Mammary microvascular endothelial cell (primary cell): ENCODE results near the gene POLRMT. TPM values are rescaled to one million over a fixed set of nuclear protein-coding genes. Genes with fewer than 3 reads are reported as not detected.

Source experiments
- total RNA-seq: library from RNA; depleted of rRNA; stranded (reverse); fragments of >200 nt; gene quantifications from 2 replicates; pipeline ENCODE4 v1.2.3, GENCODE V29; 2015

Gene POLRMT
- 27.9 and 38.4 TPM in 2 replicates for total RNA-seq

DNA sequence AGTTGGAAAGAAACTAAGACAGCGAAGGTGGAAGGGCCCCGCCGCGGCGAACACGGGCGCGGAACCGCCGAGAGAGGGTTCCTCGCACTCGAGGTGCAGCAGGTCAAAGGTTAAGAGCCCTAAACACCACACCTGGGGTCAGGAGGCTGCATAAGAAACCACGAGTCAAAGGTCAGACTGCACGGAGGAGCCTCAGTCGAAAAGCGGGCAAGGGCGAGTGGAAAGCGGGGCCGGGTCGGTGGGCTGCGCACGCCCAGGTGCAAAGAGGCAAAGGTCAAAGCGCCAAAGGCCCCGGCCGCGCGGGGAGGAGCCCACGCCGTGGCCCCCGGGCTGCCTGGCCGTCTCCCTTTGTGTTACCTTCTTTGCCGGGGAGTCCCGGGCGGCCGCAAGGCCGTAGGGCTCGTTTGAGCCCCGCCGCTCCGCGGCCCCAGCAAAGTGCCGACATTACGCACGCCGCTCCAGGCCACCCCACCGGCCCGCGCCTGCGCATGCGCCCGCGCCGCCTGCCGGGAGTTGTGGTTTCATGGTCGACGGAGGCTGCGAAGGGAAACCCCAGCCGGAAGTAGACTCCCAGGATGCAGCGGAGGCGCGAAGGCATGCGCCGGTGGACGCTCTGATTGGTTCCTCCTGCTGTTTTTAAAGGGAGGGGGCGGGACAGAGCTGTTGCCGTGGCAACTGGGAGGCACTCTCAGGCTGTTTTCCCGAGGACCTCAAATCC lies at the start of gene POLRMT:
POLRMT (minus strand) TSS at position 470 of the 718 bp plus-strand sequence; CDS start at position 445, 25 bp downstream.

DNA sequence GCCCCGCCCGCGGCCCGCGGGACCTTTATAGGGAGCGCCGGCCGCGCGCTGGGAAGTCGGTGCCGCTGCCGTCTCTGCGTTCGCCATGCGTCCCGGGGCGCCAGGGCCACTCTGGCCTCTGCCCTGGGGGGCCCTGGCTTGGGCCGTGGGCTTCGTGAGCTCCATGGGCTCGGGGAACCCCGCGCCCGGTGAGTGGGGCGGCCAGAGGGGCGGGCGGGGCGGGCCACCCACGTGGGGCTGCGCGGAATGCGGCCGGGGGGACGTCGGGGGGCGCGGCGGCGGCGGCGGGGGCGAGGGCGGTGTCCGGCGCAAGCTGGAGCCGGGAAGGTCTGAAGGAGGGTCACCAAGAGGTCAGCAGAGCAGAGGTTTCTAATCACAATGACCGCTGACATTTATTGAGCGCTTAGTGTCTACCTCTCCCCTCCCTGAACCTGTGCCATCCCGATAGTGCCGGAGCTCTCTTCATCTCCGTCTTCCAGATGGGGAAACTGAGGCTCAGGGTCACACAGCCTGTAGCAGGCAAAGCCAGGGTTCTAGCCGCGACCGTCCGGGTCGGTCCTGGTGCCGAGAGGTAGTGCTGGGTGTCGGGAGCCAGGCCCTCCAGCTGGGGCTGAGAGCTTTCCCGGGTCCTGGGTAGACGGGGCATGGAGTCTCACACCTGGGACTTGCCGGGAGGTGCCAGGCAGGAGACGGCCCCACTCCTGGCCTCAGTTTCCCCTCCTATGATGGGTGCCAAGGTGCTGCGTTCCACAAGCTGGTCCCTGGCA lies 43.2 kb upstream of the POLRMT start, which contains the start of gene FSTL3:
FSTL3 (plus strand) TSS at position 54 of the 767 bp plus-strand sequence; CDS start at position 86, 32 bp downstream.

DNA sequence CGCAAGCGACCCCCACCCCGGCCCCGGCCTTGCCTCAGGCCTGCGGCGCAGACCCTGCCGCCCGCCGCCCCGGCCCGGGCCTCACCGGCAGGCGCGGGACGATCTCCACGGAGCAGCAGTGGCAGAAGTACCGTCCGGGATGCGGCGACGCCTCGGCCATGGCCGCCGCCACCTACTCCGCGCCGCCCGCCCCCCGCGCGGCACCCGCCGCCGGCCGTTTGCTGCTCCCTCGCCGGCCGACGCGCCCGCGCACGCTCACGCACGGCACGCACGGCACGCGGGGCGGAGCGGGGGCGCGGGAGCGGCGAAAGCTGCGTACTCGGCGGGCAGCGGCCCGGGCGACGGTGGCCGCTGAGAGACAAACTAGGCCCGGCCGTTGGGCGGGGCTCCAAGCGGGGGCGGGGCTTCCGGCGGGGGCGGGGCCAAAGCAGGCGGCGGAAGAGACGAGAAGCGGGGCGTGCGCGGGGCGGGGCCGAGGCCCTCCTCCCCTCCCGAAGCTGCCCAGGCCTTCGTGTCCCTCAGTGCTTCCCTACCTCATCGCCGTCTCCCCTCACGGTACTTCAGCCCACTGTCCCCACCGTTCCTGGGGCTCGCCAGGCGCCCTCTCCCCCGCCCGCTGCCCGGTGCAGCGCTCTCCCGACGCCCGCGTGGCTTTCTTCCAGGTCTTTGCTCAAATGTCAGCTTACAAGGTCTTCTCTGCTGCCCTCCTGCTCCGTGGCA lies 29.8 kb upstream of the POLRMT start, which contains the start of gene RNF126:
RNF126 (minus strand) TSS at position 253 of the 720 bp plus-strand sequence; CDS start at position 160, 93 bp downstream.

DNA sequence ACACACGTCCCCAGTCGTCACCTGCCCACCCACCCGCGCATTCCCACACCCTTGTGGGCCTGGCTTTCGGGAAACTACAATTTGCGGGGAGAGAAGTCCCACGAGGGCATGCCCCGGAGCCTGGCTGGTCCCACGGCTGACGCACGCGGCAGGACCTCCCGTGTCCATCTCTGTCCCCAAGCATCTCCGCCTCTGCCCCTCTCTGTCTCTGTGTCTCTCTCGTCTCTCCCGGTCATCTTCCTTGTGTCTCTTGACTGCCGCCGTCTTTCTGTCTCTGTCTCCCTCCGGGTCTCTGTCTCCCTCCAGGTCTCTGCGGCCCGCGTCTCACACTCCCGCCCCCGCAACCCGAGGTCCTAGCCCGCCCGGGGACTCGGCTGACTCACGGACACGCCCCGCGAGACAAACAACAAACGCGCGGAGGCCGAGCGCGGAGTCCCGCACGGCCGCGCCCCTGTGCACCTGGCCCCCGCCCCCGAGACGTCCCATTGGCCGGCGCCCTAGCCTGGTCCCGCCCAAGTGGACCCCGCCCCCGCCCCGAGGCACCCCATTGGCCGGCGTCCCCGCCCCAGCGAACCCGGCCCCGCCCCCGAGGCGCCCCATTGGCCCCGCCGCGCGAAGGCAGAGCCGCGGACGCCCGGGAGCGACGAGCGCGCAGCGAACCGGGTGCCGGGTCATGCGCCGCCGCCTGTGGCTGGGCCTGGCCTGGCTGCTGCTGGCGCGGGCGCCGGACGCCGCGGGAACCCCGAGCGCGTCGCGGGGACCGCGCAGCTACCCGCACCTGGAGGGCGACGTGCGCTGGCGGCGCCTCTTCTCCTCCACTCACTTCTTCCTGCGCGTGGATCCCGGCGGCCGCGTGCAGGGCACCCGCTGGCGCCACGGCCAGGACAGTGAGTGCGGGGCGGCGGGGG lies 6.2 kb upstream of the POLRMT start, which contains the start of gene FGF22:
FGF22 (plus strand) TSS at position 627 of the 908 bp plus-strand sequence; CDS start at position 674, 47 bp downstream.

DNA sequence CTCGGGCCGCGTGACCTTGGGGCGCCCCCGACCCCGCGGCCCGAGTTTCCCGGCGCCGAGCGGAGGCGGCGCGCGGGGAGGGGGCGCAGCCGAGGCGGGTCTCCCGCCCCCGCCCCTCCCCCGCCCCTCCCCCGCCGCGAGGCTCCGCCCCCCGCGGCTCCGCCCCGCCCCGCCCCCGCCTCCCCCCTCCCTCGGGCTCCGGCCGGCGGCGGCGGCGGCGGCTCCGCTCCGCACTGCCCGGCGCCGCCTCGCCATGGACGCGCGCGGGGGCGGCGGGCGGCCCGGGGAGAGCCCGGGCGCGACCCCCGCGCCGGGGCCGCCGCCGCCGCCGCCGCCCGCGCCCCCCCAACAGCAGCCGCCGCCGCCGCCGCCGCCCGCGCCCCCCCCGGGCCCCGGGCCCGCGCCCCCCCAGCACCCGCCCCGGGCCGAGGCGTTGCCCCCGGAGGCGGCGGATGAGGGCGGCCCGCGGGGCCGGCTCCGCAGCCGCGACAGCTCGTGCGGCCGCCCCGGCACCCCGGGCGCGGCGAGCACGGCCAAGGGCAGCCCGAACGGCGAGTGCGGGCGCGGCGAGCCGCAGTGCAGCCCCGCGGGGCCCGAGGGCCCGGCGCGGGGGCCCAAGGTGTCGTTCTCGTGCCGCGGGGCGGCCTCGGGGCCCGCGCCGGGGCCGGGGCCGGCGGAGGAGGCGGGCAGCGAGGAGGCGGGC lies 43.5 kb downstream of the POLRMT start, which contains the start of gene HCN2:
HCN2 (plus strand) TSS at position 189 of the 703 bp plus-strand sequence; CDS start at position 254, 65 bp downstream.

DNA sequence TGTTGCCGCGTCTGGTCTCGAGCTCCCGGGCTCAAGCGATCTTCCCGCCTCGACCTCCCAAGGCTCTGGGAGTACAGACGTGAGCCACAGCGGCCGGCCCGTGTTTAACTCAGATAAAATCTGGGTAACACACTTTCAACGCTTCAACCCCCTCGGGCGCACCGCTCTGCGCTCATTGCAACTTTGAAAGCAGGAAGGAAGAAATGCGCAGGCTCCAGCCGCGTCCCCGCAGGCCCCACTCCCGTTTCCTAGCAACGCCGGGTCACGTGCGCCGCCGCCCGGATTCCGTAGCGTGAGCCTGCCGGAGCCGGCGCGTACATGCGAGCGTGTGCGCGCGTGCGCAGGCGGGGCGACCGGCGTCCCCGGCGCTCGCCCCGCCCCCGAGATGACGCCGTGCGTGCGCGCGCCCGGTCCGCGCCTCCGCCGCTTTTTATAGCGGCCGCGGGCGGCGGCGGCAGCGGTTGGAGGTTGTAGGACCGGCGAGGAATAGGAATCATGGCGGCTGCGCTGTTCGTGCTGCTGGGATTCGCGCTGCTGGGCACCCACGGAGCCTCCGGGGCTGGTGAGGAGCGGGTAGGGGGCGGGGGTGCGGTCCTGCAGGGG lies 61.1 kb downstream of the POLRMT start, which contains the start of gene BSG:
BSG (plus strand) TSS at position 457 of the 603 bp plus-strand sequence; CDS start at position 496, 39 bp downstream.

Other genes starting within 250 kb of the POLRMT start
- under 0.01 and 0.10 TPM in 2 replicates for gene C2CD4C, start 224.4 kb downstream of the POLRMT start, total RNA-seq
- gene SHC2, start 172.5 kb downstream of the POLRMT start, total RNA-seq, result 2.3 and 4.3 TPM in 2 replicates
- gene MADCAM1, start 137.1 kb downstream of the POLRMT start, total RNA-seq, result 0.05 TPM in 1 of 2 replicates, not detected in the other
- gene TPGS1, start 126.0 kb downstream of the POLRMT start, total RNA-seq, result 40.9 and 48.2 TPM in 2 replicates
- 111 and 117 TPM in 2 replicates for gene CDC34, start 101.8 kb downstream of the POLRMT start, total RNA-seq
- not detected in 2 replicates for gene GZMM, start 89.5 kb downstream of the POLRMT start, total RNA-seq
- gene BSG, start 60.9 kb downstream of the POLRMT start, total RNA-seq, result 537 and 604 TPM in 2 replicates
- 0.07 and 0.10 TPM in 2 replicates for gene HCN2, start 43.7 kb downstream of the POLRMT start, total RNA-seq
- not detected in 2 replicates for gene FGF22, start 6.3 kb upstream of the POLRMT start, total RNA-seq
- gene RNF126, start 29.7 kb upstream of the POLRMT start, total RNA-seq, result 90.7 and 99.4 TPM in 2 replicates
- 103 and 104 TPM in 2 replicates for gene FSTL3, start 42.9 kb upstream of the POLRMT start, total RNA-seq
- gene PRSS57, start 61.9 kb upstream of the POLRMT start, total RNA-seq, result not detected in 2 replicates
- gene PALM, start 75.4 kb upstream of the POLRMT start, total RNA-seq, result 5.9 and 6.9 TPM in 2 replicates
- not detected in 2 replicates for gene MISP, start 117.6 kb upstream of the POLRMT start, total RNA-seq
- gene PTBP1, start 163.9 kb upstream of the POLRMT start, total RNA-seq, result 303 and 434 TPM in 2 replicates
- 0.25 TPM in 1 of 2 replicates, not detected in the other for gene PLPPR3, start 188.4 kb upstream of the POLRMT start, total RNA-seq
- not detected in 2 replicates for gene AZU1, start 194.3 kb upstream of the POLRMT start, total RNA-seq
- gene PRTN3, start 207.5 kb upstream of the POLRMT start, total RNA-seq, result not detected in 2 replicates
- not detected in 2 replicates for gene ELANE, start 218.8 kb upstream of the POLRMT start, total RNA-seq
- gene CFD, start 226.1 kb upstream of the POLRMT start, total RNA-seq, result 0.40 and 1.4 TPM in 2 replicates